ENCODE data around the gene LIN37.
"Not testable (repeated sequence)": the region's sequence is repeated elsewhere in the genome, so short reads cannot be mapped to it uniquely, and the experiment has no call there.

LIN37 gene

DNA sequence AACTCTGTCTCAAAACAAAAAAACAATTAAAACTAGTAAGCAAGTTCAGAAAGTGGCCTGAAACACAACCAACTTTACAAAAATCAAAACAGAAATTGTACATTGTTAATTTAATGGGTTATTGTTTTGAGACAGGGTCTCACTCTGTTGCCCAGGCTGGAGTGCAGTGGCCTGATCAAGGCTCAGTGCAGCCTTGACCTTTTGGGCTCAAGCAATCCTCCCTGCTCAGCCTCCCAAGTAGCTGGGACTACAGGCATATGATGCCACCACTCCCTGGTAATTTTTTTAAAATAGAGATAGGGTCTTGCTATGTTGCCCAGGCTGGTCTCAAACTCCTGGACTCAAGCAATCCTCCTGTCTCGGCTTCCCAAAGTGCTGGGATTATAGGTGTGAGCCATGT lies 47.2 kb downstream of the LIN37 start:
- H3K27me3 ChIP-seq (ENCODE audit: low read depth); DNase-seq (ENCODE audit: low spot score in 2 of 2); H3K4me3 ChIP-seq; in situ Hi-C loops (cut with MboI; ENCODE audit: low sequenced_read_pairs); H3K9me3 ChIP-seq; H3K4me1 ChIP-seq; H3K36me3 ChIP-seq (replicated peaks): not testable (repeated sequence)

GRCh38 chr19:35796645-35797542 lies 48.5 kb downstream of the LIN37 start:
- no peak for DNase-seq (ENCODE audit: low spot score in 2 of 2)
- H3K4me3 ChIP-seq: no peak overlapping the region
- in situ Hi-C loops (cut with MboI; ENCODE audit: low sequenced_read_pairs): no loop called here
- no peaks in the 10 kb centered on the region for H3K27me3 ChIP-seq (ENCODE audit: low read depth)
- no peaks in the 10 kb centered on the region for H3K36me3 ChIP-seq (replicated peaks)
- 0 out of 2 replicates have a peak, but pooled peaks cover 2% of the 10 kb centered on the region for H3K9me3 ChIP-seq
- H3K4me1 ChIP-seq: no peaks in the 10 kb centered on the region

DNA sequence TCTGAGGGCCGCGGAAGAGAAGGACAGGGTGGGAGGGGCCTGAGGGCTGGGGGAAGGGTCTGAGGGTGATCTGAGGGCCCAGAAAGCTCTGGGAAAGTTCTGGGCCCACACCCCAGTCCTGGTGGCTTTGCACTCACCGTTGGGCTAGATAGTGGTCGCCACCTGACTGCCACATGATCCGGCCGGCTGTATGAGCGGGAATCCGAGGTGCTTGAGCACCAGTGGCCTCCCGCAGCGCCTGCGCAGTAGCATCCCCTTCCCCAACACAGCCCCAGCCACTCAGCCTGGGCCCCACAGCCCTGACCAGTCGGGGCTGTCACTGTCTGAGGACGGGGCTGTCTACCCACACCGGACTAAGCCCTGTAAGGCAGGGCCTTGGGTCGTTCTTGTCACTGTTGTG lies 49.3 kb downstream of the LIN37 start:
- in situ Hi-C loops (cut with MboI; ENCODE audit: low sequenced_read_pairs): no loop called here
- Histone ChIP-seq H3K4me1 (no peaks in the 10 kb centered on the region), H3K36me3 (replicated peaks) (no peaks in the 10 kb centered on the region), H3K4me3 (no peak overlapping the region), H3K27me3 (ENCODE audit: low read depth) (no peaks in the 10 kb centered on the region), H3K9me3 (0 out of 2 replicates have a peak, but pooled peaks cover 2% of the 10 kb centered on the region)
- no peak for DNase-seq (ENCODE audit: low spot score in 2 of 2)

GRCh38 chr19:35801828-35802227 lies 53.5 kb downstream of the LIN37 start:
- H3K36me3 ChIP-seq (replicated peaks): no peaks in the 10 kb centered on the region
- no peak for DNase-seq (ENCODE audit: low spot score in 2 of 2)
- H3K4me1 ChIP-seq: no peaks in the 10 kb centered on the region
- in situ Hi-C loops (cut with MboI; ENCODE audit: low sequenced_read_pairs): no loop called here
- H3K9me3 ChIP-seq: 0 out of 2 replicates have a peak, but pooled peaks cover 2% of the 10 kb centered on the region
- peaks cover 3% of the 10 kb centered on the region; the same call in 1 of the 2 replicates for H3K27me3 ChIP-seq (ENCODE audit: low read depth)
- H3K4me3 ChIP-seq: no peak overlapping the region

All from HAP-1 (cell line).